ENCODE results near the gene ZAR1L.

DNA sequence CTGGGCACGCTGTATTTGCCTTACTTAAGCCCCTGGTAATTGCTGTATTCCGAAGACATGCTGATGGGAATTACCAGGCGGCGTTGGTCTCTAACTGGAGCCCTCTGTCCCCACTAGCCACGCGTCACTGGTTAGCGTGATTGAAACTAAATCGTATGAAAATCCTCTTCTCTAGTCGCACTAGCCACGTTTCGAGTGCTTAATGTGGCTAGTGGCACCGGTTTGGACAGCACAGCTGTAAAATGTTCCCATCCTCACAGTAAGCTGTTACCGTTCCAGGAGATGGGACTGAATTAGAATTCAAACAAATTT lies 821 bp upstream of the ZAR1L start:
- TF ChIP-seq CTCF (IDR thresholded peaks at IDR 0.05) (no peak), EP300 (IDR thresholded peaks at IDR 0.05) (no peak), POLR2AphosphoS5 (IDR thresholded peaks at IDR 0.05) (no peak)
